CD4-positive, alpha-beta T cell treated with Interleukin-6 for 4 hours (primary cell): ENCODE data around the gene IL15RA.
"Not testable (repeated sequence)": the region's sequence is repeated elsewhere in the genome, so short reads cannot be mapped to it uniquely, and the experiment has no call there.

Source experiments
- DNase-seq: peaks from one replicate; pipeline ENCODE4 v3.0.0-alpha.2; 2020; ENCODE audit warnings: mixed read lengths

The IL15RA gene

DNA sequence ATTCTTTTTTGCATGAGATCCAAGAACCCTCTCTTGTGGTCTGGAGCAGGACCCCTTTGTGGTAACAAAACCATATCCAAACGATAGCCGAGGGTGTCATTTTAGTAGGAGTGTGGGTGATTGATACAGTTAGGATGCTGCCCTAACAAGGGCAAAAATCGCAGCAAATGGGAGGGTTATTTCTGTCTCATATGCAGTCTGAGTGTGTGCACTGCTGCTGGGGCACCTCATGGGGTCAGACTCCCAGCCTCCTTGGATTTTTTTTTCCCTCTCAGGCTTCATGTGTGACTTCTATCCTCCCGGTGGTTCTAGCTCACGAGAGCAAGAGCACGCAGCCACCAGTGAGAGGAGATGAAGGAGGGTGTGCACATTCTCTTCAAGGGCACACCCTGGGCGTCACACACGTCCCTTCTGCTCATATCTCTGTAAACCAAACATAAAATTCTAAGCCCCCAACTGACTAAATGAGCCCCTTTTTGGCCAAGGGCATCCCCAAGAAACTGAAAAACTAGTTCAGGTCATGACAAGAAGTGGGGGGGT, 28.6 kb upstream of the IL15RA start:
- no peak for DNase-seq

DNA sequence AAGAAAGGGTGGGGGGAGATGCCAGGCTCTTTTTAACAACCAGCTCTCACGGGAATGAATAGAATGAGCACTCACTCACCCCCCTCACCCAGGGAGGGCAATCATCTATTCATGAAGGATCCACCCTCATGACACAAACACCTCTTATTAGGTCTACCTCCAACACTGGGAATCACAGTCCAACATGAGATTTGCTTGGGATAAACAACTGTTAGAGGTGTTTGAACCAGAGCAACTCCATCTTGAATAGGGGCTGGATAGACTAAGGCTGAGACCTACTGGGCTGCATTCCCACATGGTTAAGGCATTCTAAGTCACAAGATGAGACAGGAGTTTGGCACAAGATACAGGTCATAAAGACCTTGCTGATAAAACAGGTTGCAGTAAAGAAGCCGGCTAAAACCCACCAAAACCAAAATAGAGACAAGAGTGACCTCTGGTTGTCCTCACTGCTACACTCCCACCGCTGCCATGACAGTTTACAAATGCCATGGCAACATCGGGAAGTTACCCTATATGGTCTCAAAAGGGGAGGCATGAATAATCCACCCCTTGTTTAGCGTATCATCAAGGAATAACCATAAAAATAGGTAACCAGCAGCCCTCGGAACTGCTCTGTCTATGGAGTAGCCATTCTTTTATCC, 27.9 kb upstream of the IL15RA start:
- not testable (repeated sequence) for DNase-seq

DNA sequence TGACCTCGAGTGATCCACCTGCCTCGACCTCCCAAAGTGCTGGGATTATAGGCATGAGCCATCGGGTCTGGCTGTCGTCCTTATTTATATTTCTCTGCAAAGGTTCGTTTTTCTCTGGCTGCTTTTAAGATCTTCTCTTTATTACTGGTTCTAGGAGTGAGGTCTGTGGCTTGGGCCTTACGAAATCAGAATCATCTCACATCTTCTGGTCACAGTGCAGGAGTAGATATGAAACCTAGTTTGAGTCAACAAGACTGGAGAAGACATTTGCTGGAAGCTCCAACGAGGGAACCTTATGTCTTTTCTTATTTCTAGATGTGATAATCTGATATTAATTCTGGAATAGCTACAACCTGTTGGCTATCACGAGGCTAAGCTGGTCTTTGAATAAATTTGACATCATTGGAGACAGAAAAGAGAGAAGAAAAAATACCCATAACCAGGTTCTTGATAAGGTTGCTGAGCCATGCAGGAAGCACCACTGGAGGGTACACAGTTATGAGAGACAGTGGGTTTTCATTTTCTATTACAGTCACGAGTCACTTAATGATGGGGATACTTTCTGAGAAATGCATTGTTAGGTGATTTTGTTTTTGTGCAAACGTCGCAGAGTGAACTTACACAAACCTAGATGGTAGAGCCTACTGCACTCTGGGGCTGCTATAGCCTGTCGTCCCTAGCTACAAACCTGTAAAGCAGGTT, 25.6 kb upstream of the IL15RA start:
- no peak for DNase-seq

DNA sequence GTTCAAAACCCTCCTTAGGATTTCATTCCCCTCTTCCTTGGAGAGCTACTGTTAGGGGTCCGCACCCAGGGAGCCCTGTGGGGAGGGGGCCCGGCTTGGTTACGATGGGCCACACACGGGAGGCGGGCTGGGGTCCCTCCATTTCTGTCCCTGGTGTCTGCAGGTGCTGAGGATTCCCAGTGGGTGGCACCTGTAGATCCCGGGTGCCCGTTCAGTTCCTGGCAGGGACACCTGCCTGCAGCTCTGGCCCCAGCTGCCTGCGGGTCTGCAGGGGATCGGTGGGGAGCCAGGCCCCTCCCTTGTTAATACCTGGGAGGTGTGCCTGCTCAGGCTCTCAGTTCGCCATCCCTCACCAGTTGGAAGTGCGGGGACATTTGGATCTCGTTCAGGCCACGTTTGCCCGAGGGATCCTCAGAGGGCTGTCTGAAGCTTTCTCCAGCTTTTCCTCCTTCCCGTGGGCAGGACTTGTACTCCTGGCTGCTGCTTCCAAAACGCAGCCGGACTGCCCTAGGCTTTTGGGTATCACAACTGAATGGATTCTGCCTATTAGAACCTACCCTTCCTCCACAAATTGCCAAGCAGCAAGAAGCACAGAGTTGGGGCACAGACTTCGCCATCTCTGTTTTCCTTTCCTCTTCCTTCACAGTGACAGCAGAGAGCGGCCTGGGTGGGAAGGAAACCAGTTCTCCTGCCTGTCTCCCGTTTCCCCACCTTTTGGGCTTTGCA, 22.3 kb upstream of the IL15RA start:
- no peak for DNase-seq

DNA sequence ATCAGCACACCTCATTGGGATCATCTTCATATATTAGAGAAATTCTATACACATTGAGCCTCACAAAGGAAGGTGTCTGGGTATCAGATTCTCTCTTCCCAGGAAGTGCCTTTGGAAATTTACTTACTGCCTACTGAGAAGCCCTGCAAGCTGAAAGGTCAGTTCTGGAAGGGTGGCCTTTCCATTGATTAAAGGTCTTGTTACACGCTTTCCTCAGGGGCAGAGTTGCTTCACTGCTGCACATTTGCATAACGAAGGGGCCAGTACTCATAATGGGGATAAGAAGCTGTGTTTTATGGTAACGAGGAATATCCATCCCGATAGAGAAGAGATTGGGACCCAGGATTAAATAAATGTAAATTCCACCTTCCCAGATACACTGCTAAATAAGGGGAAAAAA, 19.4 kb upstream of the IL15RA start:
- DNase-seq, result no peak

DNA sequence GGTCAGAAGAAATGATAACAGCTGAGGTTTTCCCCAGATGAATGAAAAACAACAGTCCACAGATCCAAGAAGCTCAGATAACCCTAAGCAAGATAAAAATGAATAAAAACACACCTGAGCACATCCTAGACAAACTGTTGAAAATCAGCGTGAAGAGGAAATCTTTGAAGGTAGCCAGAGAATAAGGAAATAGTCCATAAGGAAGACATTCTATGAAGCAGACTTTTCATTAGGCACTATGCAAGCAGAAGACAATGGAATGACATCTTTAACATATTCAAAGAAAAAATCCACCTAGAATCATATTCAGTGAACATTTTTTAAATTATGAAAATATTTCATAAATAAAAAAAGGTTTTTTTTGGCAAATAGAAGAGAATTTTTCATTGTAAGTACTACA, 15.1 kb upstream of the IL15RA start:
- DNase-seq, result no peak

DNA sequence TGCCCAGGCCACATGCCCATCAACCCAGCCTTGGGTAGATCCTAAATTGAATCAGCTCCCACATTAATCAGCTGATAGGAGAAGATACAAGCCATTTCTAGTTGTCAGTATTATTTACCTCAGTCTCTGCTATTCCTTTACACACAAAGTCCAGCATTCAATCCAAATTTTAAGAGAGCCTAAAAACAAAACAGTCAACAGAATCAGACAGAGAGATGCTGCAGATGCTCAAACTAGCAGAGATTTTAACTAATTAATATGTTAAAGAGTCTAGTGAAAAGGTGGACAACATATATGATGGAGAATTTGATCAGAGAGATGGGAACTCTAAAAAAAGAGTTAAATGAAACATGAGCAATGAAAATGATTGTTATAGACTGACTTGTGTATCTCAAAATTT, 14.4 kb upstream of the IL15RA start:
- no peak for DNase-seq

DNA sequence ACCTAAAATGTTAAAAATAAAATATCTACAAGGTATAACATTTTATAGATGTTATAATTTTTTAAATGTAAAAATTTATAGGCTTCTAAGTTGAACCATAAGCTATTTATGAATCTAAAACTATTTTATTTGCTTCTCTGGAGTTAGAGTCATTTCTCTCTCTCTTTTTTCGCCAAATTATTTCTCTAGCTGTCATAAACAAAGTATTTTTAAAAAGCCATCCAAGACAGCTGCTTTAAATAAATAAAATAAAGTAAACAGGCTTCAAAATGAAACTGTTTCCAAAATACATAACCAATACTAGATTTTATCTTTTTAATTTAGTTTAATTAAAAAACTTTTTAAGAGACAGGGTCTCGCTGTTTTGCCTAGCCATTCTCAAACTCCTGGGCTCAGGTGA, 12.4 kb upstream of the IL15RA start:
- no peak for DNase-seq

DNA sequence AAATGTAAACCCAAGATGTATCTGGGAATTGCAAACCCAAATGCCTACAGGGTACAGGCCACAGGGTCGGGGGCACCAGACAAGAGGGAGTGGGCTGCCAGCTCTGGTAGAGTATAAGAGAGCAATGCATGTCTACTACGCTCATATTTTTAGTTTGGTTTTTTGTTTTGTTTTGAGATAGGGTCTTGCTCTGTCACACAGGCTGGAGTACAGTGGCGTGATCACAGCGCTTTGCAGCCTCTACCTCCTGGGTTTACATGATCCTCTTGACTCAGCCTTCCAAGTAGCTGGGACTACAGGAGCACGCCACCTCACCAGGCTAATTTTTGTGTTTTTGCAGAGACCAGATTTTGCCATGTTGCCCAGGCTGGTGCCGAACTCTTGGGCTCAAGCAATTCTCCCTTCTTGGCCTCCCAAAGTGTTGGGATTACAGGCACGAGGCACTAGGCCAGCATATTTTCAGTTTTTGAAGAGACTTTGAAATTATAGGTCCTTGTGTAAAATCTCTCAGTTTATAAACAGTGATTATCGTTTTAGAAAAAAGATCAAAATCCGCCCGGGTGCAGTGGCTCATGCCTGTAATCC, 11.1 kb upstream of the IL15RA start:
- no peak for DNase-seq

DNA sequence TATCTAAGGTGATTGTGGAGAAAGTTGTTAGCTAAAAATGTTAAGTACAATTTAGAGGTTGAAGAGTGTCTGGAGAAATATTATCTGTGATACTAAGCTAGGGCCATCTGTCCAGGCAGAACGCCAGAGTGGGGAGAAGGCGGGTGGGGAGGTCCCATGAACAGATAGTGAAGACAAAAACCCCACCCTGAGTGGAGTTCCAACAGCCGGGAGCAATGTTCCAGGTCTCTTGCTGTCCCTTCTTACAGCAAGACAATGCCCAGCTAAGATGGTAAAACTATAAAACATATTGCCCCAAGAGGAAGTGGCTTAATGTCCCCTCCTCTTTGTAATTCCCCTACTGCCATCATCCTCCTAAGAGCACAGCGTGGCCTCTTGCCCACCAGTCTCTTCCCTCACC, 10.4 kb upstream of the IL15RA start:
- DNase-seq, result no peak

DNA sequence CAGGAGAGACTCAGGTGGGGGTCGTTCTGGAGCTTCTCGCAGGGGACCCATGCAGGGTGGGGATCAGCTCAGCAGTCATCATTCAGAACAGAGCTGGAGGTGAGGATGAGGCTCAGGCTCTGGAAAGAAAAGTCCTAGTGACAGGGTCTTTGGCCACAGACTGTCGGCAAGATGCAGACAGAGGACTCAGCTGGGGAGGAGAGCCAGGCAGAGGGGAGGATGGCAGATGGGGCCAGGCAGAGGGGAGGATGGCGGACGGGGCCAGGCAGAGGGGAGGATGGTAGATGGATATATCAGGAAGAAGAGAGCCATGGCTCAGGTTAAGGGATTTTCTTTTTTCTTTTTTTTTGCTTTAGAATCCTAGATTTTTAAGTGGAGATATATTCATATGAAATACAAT, 7.7 kb upstream of the IL15RA start:
- DNase-seq, result no peak

DNA sequence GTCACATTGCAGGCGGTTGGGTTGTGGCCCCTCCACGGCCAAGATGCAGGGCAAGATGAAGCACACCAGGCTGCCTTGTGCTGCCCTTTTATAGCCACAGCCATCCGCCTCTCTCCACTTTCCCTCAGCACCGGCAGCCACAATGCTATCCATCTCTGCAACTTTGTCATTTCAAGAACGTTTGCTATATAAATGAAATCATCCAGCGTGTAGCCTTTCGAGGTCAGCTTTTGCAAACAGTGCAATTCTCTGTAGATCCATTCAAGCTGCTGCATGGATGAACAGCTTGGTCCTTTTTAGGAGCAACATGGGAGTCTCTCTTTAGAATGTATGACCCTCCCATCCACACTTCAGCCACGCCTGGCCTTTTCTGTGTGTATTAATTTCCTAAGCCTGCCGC, 6.4 kb upstream of the IL15RA start:
- DNase-seq, result no peak

DNA sequence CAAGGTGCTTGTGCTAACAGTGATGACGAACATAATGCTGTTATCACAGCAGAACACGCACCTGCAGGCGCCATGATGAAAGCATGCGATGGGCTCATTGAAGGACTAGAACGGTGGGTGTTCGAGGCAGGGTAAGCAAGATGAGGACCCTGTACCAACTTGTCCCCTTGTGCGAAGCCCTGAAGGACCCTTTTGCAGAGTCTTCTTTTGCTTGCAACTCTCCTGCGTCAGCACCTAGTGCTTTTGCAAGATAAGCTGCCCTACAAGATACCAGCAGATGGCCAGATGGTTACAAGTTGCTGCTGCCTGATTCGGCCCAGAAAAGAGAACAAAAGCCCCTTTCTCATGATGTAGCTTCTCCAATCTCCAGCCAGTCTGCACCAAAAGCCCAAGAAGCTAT, 4.2 kb upstream of the IL15RA start:
- DNase-seq, result no peak

DNA sequence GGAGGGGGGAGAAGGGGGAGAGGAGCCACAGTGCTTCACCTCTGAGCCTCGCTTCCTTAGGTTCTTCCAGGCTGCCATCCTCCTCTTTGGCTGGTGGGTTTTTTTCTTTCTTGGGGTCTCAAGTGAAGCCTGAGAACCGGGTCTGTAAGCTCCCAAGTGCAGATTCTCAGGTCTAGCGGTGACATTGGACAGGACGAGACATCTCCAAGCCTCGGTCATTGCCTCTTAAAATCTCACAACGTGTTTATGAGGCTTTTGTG, 817 bp upstream of the IL15RA start:
- no peak for DNase-seq

DNA sequence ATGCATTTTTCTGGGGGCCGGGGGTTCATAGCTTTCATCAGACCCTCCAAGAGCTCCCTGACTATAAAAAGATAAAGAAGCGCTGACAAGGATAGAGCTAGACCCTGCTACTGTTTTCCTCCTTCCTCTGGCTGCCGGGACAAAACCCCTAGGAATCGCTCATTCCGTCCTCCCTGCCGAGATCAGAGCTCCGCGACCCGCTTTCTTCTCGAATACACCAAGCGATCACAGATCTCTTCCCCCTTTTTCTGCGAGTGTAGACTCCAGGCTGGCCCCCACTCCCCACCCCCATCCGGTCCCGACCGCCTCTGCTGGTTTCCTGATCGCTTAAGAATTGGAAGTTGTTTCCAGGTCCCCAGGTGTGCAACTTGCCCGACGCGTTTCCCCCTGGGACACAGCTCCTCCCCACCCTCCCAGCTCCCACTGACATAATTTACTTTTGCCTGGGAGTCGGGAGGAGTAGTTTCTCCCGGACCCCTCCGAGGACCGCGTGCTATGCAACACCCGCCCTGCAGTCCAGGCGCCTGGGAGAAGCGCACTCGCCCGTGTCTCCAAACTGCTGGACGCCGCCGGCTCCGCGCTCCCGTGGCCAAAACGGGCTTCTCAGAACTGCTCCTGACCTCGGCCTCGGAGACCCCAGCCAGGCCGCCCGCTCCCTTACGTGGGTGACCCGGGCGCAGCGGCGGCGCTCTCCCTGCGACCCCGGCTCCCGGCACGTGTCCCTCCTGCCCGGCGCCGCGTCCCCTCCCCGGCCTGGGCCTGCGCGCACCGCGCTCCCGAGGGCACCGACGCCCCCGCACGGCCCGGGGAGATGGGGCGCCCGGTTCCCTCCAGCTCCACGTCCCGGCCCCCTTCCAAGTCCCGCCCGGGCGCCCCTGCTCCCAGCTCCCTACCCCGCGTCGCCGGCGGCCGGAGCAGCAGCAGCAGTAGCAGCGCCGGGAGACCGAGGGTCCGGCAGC, 552 bp downstream of the IL15RA start:
- DNase-seq, result peak; percentile 59

DNA sequence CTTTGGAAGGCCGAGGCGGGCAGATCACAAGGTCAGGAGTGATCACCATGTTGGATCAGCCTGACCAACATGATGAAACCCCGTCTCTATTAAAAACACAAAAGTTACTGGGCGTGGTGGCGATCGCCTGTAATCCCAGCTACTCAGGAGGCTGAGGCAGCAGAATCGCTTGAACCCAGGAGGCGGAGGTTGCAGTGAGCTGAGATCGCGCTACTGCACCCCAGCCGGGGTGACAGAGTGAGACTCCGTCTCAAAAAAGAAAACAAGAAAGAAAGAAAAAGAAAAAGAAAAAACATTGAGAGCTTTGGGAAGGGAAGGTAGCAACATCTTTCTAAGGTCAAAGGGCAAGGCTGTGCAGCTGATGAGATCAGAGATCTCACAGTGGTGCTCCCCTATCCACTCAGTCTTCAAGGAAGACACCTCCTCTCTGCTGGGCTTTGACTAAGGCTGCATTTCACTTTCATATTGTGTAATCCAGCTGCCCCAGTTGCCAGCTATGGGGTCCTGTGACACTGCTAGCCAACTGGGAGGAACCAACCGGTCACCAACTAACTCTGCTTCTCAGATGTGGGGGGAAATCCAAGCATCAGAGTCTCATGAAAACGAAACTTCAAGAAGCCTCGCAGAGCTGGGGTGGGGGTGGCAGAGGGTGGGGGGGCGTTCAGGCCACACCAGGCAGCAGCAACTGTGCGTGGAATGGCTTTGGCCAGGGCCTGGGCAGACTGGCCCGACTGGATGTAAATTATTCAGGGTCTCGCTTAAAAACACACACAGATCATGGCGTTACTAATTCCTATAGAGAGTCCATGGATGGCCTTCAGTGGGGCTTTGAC, 1.5 kb downstream of the IL15RA start:
- DNase-seq, result peak; percentile 39

DNA sequence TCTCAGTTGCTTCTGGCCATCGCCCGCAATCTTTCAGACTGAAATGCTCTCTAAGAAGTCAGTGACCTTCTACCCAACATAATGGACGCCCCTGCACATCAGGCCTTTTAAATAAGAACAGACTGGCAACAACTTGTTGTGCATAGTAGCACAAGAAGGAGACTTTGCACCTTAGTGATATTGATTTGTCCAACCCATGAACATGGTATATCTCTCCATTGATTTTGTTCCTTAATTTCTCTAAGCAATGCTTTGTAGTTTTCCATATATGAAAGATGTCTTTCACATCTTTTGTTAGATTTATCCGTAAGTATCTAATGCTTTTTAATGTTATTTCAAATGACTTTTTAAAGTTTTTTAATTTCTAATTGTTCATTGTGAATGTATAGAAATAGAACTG, 4.3 kb downstream of the IL15RA start:
- no peak for DNase-seq

DNA sequence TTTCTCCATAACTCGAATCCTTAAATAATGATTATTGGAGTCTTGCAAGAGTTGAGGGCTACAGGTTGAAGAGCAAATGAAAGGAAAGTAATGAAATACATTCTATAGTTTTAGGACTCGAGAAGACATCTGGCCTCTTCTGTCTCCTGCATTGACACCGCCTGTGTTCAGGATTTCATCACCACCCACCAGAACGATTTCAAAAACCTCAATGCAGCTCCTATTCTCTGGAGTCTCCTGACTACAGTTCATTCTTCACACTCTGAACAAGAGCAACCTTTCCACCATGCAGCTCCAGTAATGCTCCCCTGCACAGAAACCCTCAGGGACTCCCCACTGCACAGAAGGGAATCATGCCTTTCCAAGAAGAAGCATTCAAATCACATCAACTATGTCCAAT, 5.5 kb downstream of the IL15RA start:
- no peak for DNase-seq

DNA sequence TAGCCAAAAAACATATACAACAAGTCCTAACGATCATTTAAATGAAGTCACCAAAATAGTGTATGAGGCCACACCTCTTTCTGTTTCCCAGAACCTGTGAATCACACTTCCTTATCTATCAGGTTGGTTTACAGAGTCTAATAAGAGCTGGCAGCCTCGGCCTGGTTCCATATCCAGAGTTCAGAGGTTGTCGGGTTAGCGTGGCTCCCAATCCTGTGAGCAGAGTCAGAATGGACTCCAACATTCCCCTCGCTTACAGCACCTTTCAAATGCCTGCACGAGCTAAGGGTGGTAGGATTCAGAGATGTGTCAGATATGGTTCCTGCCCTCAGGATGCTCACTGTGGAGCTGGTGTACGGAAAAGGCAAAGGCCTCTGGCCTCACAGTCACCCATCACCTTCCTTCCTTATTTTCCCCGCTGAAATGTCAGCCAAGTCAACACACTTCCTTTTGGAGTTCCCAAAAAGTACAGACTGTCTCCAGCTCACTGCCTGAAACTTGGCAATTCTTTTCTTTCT, 6.0 kb downstream of the IL15RA start:
- DNase-seq, result peak; percentile 43

DNA sequence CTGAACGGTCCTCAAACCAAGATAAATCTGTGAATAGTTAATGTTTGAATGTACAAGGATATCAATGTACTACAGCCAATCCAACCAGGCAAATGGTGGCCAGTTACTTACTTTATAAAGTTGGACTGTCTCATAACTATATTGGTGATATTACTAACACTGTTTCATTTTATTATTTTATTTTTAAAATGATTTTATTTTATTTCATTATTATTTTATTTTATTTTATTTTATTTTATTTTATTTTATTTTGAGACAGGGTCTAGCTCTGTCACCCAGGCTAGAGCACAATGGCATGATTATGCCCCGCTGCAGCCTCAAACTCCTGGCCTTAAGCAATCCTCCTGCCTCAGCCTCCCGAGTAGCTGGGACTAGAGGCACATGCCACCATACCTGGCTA, 6.8 kb downstream of the IL15RA start:
- no peak for DNase-seq

DNA sequence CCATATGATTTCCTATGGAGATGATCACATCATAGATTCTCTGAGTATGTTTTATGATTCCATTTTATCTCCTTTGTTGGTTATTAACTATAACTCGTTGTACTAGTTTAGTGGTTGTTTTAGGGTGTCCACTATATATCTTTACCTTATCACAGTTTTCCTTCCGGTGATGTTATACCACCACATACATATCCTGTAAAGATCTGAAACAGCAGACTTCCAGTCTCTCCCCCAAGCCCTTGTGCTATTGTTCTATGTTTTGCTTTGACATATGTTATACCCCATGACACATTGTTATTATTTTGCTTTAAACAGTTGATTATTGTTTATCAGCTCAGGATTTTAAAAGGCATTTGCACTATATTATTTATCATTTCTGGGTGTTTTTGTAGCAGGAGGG, 7.3 kb downstream of the IL15RA start:
- no peak for DNase-seq
